H1 (cell line): ENCODE results near the gene ERCC1. TPM values are rescaled to one million over a fixed set of nuclear protein-coding genes. Genes with fewer than 3 reads are reported as not detected.
A peak's percentile ranks its signal among the peaks of the same experiment; 100 is the strongest.

ENCODE experiments used
- CTCF ChIA-PET: fragments of 300-600 bp; sonication (Branson Sonifier 250); formaldehyde crosslinking; loops from one replicate; lab custom pipeline; 2021; ENCODE audit not compliant: partially characterized antibody; lab: Charles Lee
- POLR2A ChIA-PET: fragments of 300-600 bp; sonication (Branson Sonifier 250); formaldehyde crosslinking; loops from one replicate; lab custom pipeline; 2021; ENCODE audit warnings: inconsistent platforms; ENCODE audit not compliant: partially characterized antibody; lab: Charles Lee
- DNase-seq, 2 experiments: peaks; one replicate each; pipeline versions ENCODE4 v3.0.0 to v3.0.0-alpha.2; 2010 to 2022; ENCODE audit warnings: low spot score in 2 of 2, low read depth in 1 of 2, mixed read lengths in 1 of 2
- FAIRE-seq: peaks from 2 replicates; lab custom pipeline; 2011; peaks lifted over from hg19 to GRCh38; lab: Jason Lieb, UNC
- H2AFZ ChIP-seq: 2 replicates; pipeline ENCODE4 v1.8.1; 2012; ENCODE audit warnings: low read length, inconsistent platforms
- H2AK5ac ChIP-seq: 2 replicates; pipeline ENCODE4 v1.6.1; 2013; ENCODE audit warnings: low read depth, low read length
- H2BK120ac ChIP-seq: replicated peaks from 2 replicates; pipeline ENCODE3; 2013; ENCODE audit warnings: low read depth, low read length, inconsistent platforms
- H2BK12ac ChIP-seq: 2 replicates; pipeline ENCODE4 v1.6.1; 2013; ENCODE audit warnings: low read depth, low read length
- H2BK15ac ChIP-seq: 2 replicates; pipeline ENCODE4 v1.6.1; 2013; ENCODE audit warnings: low read length
- H2BK20ac ChIP-seq: 2 replicates; pipeline ENCODE4 v1.6.1; 2013; ENCODE audit warnings: low read length
- H2BK5ac ChIP-seq: 2 replicates; pipeline ENCODE4 v1.6.1; 2013; ENCODE audit warnings: low read depth, low read length
- H3K14ac ChIP-seq: 2 replicates; pipeline ENCODE4 v1.6.1; 2013; ENCODE audit warnings: inconsistent platforms; ENCODE audit not compliant: insufficient read length
- H3K18ac ChIP-seq: 2 replicates; pipeline ENCODE4 v1.6.1; 2013; ENCODE audit warnings: low read length; ENCODE audit errors: extremely low read depth
- H3K23ac ChIP-seq: 2 replicates; pipeline ENCODE4 v1.6.1; 2013; ENCODE audit warnings: inconsistent platforms; ENCODE audit not compliant: insufficient read length
- H3K23me2 ChIP-seq: 2 replicates; pipeline ENCODE4 v1.6.1; 2013; ENCODE audit warnings: low read depth, low read length
- H3K27ac ChIP-seq: 2 replicates; pipeline ENCODE4 v1.6.1; 2011; ENCODE audit warnings: low read depth, low read length, inconsistent platforms
- H3K27me3 ChIP-seq, 4 experiments: replicated peaks in 1 of 4; 1 replicate in 1 of 4; 2 replicates in 3 of 4; pipeline versions ENCODE4 v1.6.1 to v1.8.1; 2011 to 2013; ENCODE audit warnings: low read length in 3 of 4, mild to moderate bottlenecking in 3 of 4, inconsistent platforms in 2 of 4, mixed read lengths in 2 of 4, moderate library complexity in 1 of 4; ENCODE audit not compliant: control insufficient read depth in 3 of 4, insufficient read depth in 3 of 4; ENCODE audit errors: extremely low read depth in 1 of 4
- H3K36me3 ChIP-seq, 4 experiments: 2 replicates each; pipeline versions ENCODE4 v1.6.1 to v1.8.1; 2011 to 2013; ENCODE audit warnings: mild to moderate bottlenecking in 4 of 4, low read length in 3 of 4, moderate library complexity in 2 of 4, control low read depth in 1 of 4, inconsistent platforms in 1 of 4; ENCODE audit not compliant: insufficient read depth in 4 of 4, control insufficient read depth in 2 of 4
- H3K4ac ChIP-seq: replicated peaks from 2 replicates; pipeline ENCODE3; 2013; ENCODE audit warnings: low read length, low read depth, mixed read lengths, inconsistent platforms; ENCODE audit not compliant: insufficient read length
- H3K4me1 ChIP-seq, 4 experiments: replicated peaks in 1 of 4; 1 replicate in 1 of 4; 2 replicates in 3 of 4; pipeline versions ENCODE4 v1.6.1 to v1.8.1; 2011 to 2013; ENCODE audit warnings: low read length in 3 of 4, inconsistent platforms in 2 of 4, mixed read lengths in 1 of 4; ENCODE audit not compliant: insufficient read depth in 4 of 4, control insufficient read depth in 3 of 4
- H3K4me2 ChIP-seq, 2 experiments: 2 replicates each; pipeline versions ENCODE4 v1.6.1 to v1.8.1; 2011 to 2013; ENCODE audit warnings: low read depth in 2 of 2, low read length in 2 of 2, control low read depth in 1 of 2, inconsistent platforms in 1 of 2, mild to moderate bottlenecking in 1 of 2; ENCODE audit not compliant: insufficient read depth in 1 of 2
- H3K4me3 ChIP-seq, 4 experiments: fragments of 200-600, 300-600 bp in 1 of 4; sonication (generic), shearing (Covaris generic), sonication (Bioruptor Twin) in 1 of 4; 2 replicates each; pipeline versions ENCODE4 v1.5.1 to v1.8.1; 2011 to 2016; ENCODE audit warnings: low read length in 4 of 4, low read depth in 3 of 4, control low read depth in 2 of 4, inconsistent platforms in 2 of 4, mild to moderate bottlenecking in 2 of 4, mixed read lengths in 1 of 4, moderate library complexity in 1 of 4; ENCODE audit not compliant: insufficient read depth in 2 of 4; ENCODE audit errors: extremely low read depth in 1 of 4
- H3K56ac ChIP-seq: replicated peaks from 2 replicates; pipeline ENCODE3; 2013; ENCODE audit warnings: low read depth, mild to moderate bottlenecking, mixed read lengths, low read length, inconsistent platforms; ENCODE audit not compliant: insufficient read length
- H3K79me1 ChIP-seq: 2 replicates; pipeline ENCODE4 v1.6.1; 2013; ENCODE audit warnings: low read depth, low read length, control low read depth
- H3K79me2 ChIP-seq, 2 experiments: 2 replicates each; pipeline versions ENCODE4 v1.6.1 to v1.8.1; 2012 to 2013; ENCODE audit warnings: low read length in 2 of 2, mild to moderate bottlenecking in 2 of 2, inconsistent platforms in 1 of 2; ENCODE audit not compliant: insufficient read depth in 2 of 2, control insufficient read depth in 1 of 2
- H3K9ac ChIP-seq, 4 experiments: replicated peaks in 1 of 4; 1 replicate in 1 of 4; 2 replicates in 3 of 4; pipeline versions ENCODE4 v1.6.1 to v1.8.1; 2011 to 2013; ENCODE audit warnings: low read depth in 3 of 4, low read length in 3 of 4, control low read depth in 2 of 4, mild to moderate bottlenecking in 2 of 4, moderate library complexity in 2 of 4, inconsistent platforms in 1 of 4; ENCODE audit errors: extremely low read depth in 1 of 4
- H3K9me3 ChIP-seq, 2 experiments: 2 replicates each; pipeline versions ENCODE4 v1.6.1 to v1.8.1; 2012 to 2013; ENCODE audit warnings: mild to moderate bottlenecking in 2 of 2, moderate library complexity in 2 of 2, control low read depth in 1 of 2, inconsistent platforms in 1 of 2, low read depth in 1 of 2, low read length in 1 of 2, mixed read lengths in 1 of 2; ENCODE audit not compliant: insufficient read depth in 2 of 2
- H4K20me1 ChIP-seq, 2 experiments: replicated peaks in 1 of 2; 2 replicates each; pipeline versions ENCODE3 to v1.8.1; 2011 to 2013; ENCODE audit warnings: inconsistent platforms in 2 of 2, low read length in 2 of 2, mild to moderate bottlenecking in 1 of 2; ENCODE audit not compliant: insufficient read depth in 2 of 2, control insufficient read depth in 1 of 2
- H4K5ac ChIP-seq: 2 replicates; pipeline ENCODE4 v1.6.1; 2013; ENCODE audit warnings: low read length, low read depth, mixed read lengths, inconsistent platforms; ENCODE audit not compliant: insufficient read length
- H4K8ac ChIP-seq: 2 replicates; pipeline ENCODE4 v1.8.0; 2013; ENCODE audit warnings: mild to moderate bottlenecking, moderate library complexity, low read length, inconsistent platforms; ENCODE audit not compliant: insufficient read depth; ENCODE audit errors: extremely low read depth
- H4K91ac ChIP-seq: replicated peaks from 2 replicates; pipeline ENCODE3; 2013; ENCODE audit warnings: low read length, mixed read lengths, inconsistent platforms; ENCODE audit not compliant: insufficient read length
- ASH2L ChIP-seq: fragments of 200-600, 300-600 bp; sonication (generic); IDR thresholded peaks from one replicate; pipeline ENCODE4 v1.7.1; 2017; ENCODE audit warnings: low read length
- EP300 ChIP-seq, 2 experiments: IDR thresholded peaks; 1 replicate in 1 of 2; 2 replicates in 1 of 2; pipeline ENCODE4 v1.6.1; 2011 to 2012; ENCODE audit warnings: low read depth in 2 of 2, low read length in 2 of 2, mild to moderate bottlenecking in 2 of 2, borderline replicate concordance in 1 of 2, inconsistent platforms in 1 of 2, moderate library complexity in 1 of 2
- HDAC2 ChIP-seq, 2 experiments: fragments of 300-600 bp in 1 of 2; sonication (generic) in 1 of 2; IDR thresholded peaks; 2 replicates each; pipeline ENCODE4 v1.6.1; 2011 to 2012; ENCODE audit warnings: low read depth in 2 of 2, low read length in 2 of 2, mild to moderate bottlenecking in 2 of 2, moderate library complexity in 2 of 2, borderline replicate concordance in 1 of 2, inconsistent platforms in 1 of 2
- JUN ChIP-seq: IDR thresholded peaks from 2 replicates; pipeline ENCODE4 v1.6.1; 2011; ENCODE audit warnings: low read depth, mild to moderate bottlenecking, improper control_type of control experiment, low read length
- MAX ChIP-seq: IDR thresholded peaks from 2 replicates; pipeline ENCODE4 v1.6.1; 2012; ENCODE audit warnings: inconsistent platforms
- RBBP5 ChIP-seq: IDR thresholded peaks from 2 replicates; pipeline ENCODE4 v1.7.1; 2012; ENCODE audit warnings: low read depth, mild to moderate bottlenecking, inconsistent platforms, low read length, moderate library complexity, borderline replicate concordance
- SIX5 ChIP-seq: IDR thresholded peaks from 2 replicates; pipeline ENCODE4 v1.6.1; 2011; ENCODE audit warnings: mild to moderate bottlenecking, low read depth, low read length
- SP1 ChIP-seq: IDR thresholded peaks from 2 replicates; pipeline ENCODE4 v1.6.1; 2011; ENCODE audit warnings: low read depth, low read length
- TCF12 ChIP-seq: IDR thresholded peaks from 2 replicates; pipeline ENCODE4 v1.6.1; 2011; ENCODE audit warnings: low read depth, mild to moderate bottlenecking, low read length
- whole genome bisulfite sequencing, 2 experiments: shearing (Covaris generic) in 1 of 2; methylation state at CpG; one replicate each; pipeline versions ENCODE4 v1.1.6 to v1.1.7; 2013 to 2015; ENCODE audit warnings: low lambda C conversion rate in 2 of 2, mixed read lengths in 2 of 2, inconsistent platforms in 1 of 2, low coverage in 1 of 2, missing lambda C conversion rate in 1 of 2; ENCODE audit not compliant: insufficient replicate concordance in 2 of 2, insufficient coverage in 1 of 2, insufficient read length in 1 of 2; ENCODE audit errors: extremely low coverage in 1 of 2, missing lambda C conversion rate in 1 of 2; 5-methylcytosine and 5-hydroxymethylcytosine counted together
- polyA plus RNA-seq, 7 experiments: library from polyadenylated mRNA; depleted of rRNA in 3 of 7; stranded (reverse) in 5 of 7; unstranded in 2 of 7; fragments of >200 nt in 5 of 7; fragments of 200-250 nt in 2 of 7; gene quantifications; 1 replicate in 5 of 7; 2 replicates in 1 of 7; 4 replicates in 1 of 7; pipeline versions ENCODE4 v1.2.1 to v1.2.3, GENCODE V29; 2011 to 2013; ENCODE audit warnings: missing spikeins in 2 of 7, mixed read lengths in 2 of 7
- total RNA-seq: library from RNA; stranded (reverse); fragmentation: NEBNext Ultra II Directional; extraction: Animal tissue kit (Norgen Biotek cat#: 25700); gene quantifications from 2 replicates; pipeline ENCODE4 v1.2.1, GENCODE V29; 2021

Gene ERCC1
- total and polyA plus RNA-seq, 2 of the 8 experiments (the other 6 are each of a cell fraction or from before 2014, with no cell fraction given): 44.7 to 94.2 TPM

GRCh38 chr19:45404557-45405434 is 18.9 kb downstream of the ERCC1 start, which contains the start of gene PPP1R13L:
PPP1R13L (minus strand) TSS chr19:45405069; CDS start chr19:45398318, 6,751 bp downstream.
- H3K23me2 ChIP-seq: peaks cover 17% of the 10 kb centered on the region
- peaks cover 0 to 8% of the 10 kb centered on the region in 2 experiments; a peak in 1 of 4 replicates for H3K79me2 ChIP-seq
- ChIA-PET POLR2A (interaction anchor here (0.5 to 3.5 kb wide), 10 partner anchors 9 to 65 kb away, joined by 3 to 17 read pairs (median 4); partner anchors contain the start of genes ERCC1 and FOSB), CTCF (interaction anchor here (0.6 to 6.6 kb wide), 23 partner anchors 8 to 204 kb away, joined by 3 to 57 read pairs (median 5); partner anchors contain the start of gene ERCC2)
- peak within 1 kb of the TSS; percentile 51 for H4K5ac ChIP-seq
- H2BK15ac ChIP-seq: peak within 1 kb of the TSS; percentile 88; the same call in 1 of the 2 replicates
- peak within 1 kb of the TSS; percentile 97 for H3K18ac ChIP-seq
- peaks cover 9% of the 10 kb centered on the region; the same call in 1 of the 2 replicates for H3K79me1 ChIP-seq
- peak within 1 kb of the TSS; percentile 99 for H3K27ac ChIP-seq
- H3K36me3 ChIP-seq: no peaks in the 10 kb centered on the region; a peak in 2 of 8 replicates
- peak within 1 kb of the TSS; percentile 97 for H2BK12ac ChIP-seq
- WGBS, 2 experiments: 2% methylated on average over 44 of the region's 46 CpGs; no CpG with 5 or more reads in 1 of the 2 experiments
- H3K9ac ChIP-seq: peak within 1 kb of the TSS in 3 of 4 experiments; percentile 52 to 98 (median 97); a peak in 6 of 7 replicates
- peak within 1 kb of the TSS; percentile 69 to 96 (median 91) for H3K4me3 ChIP-seq
- H3K4ac ChIP-seq: peak within 1 kb of the TSS; percentile 78
- H3K4me1 ChIP-seq: peaks cover 3 to 21% (median 11%) of the 10 kb centered on the region in 4 experiments; a peak in 5 of 7 replicates
- H4K20me1 ChIP-seq: peaks cover 0 to 5% of the 10 kb centered on the region in 2 experiments
- FAIRE-seq (peak; percentile 32), DNase-seq (peak in 1 of 2 experiments; percentile 93)
- H3K27me3 ChIP-seq: peaks cover 0 to 5% (median 2%) of the 10 kb centered on the region in 4 experiments; a peak in 2 of 7 replicates
- H3K14ac ChIP-seq: no peak within 1 kb of the TSS
- H2BK20ac ChIP-seq: 0 out of 2 replicates have a peak within 1 kb of the TSS, but pooled peaks have one; percentile 34
- H2AFZ ChIP-seq: 0 out of 2 replicates have a peak within 1 kb of the TSS, but pooled peaks have one; percentile 39
- H3K56ac ChIP-seq: peak within 1 kb of the TSS; percentile 63
- H3K9me3 ChIP-seq: no peaks in the 10 kb centered on the region
- peak within 1 kb of the TSS; percentile 92 to 97 for H3K4me2 ChIP-seq
- peak within 1 kb of the TSS; percentile 99 for H2BK5ac ChIP-seq
- H2BK120ac ChIP-seq: no peak within 1 kb of the TSS
- peak within 1 kb of the TSS; percentile 93 for H4K8ac ChIP-seq
- no peak within 1 kb of the TSS for H3K23ac ChIP-seq
- H4K91ac ChIP-seq: peak within 1 kb of the TSS; percentile 81
- peak within 1 kb of the TSS; percentile 95 for H2AK5ac ChIP-seq
- TF ChIP-seq JUN (no peak), SIX5 (peak; percentile 48; the same call in 1 of the 2 replicates), TCF12 (no peak), SP1 (peak; percentile 20; the same call in 1 of the 2 replicates), RBBP5 (no peak), MAX (peak; percentile 44; the same call in 1 of the 2 replicates), EP300 (IDR thresholded peaks at IDR 0.05; ENCODE audit: borderline replicate concordance in 1 of 2, low read depth in 2 of 2, low read length in 2 of 2) (no peak), ASH2L (peak; percentile 30), HDAC2 (IDR thresholded peaks at IDR 0.05; ENCODE audit: borderline replicate concordance in 1 of 2, low read depth in 2 of 2, low read length in 2 of 2) (peak; percentile 50 to 96; a peak in 2 of 4 replicates)
